IMR-90 (cell line): Measurements from ENCODE around the gene GATA2.

Experiments
- POLR2A ChIP-seq: IDR thresholded peaks from 2 replicates; pipeline ENCODE4 v1.6.1; 2012; ENCODE audit warnings: mild to moderate bottlenecking, low read depth, low read length
- RAD21 ChIP-seq: IDR thresholded peaks from 2 replicates; pipeline ENCODE4 v1.6.1; 2012; ENCODE audit warnings: low read length, improper control_type of control experiment
- SMC3 ChIP-seq: fragments of 150-350 bp; IDR thresholded peaks from 2 replicates; pipeline ENCODE4 v1.6.1; 2016; ENCODE audit warnings: low read depth, mild to moderate bottlenecking, antibody characterized with exemption, low read length, moderate library complexity
- TF ChIP-seq, protein P1 (sequence below): conservative IDR thresholded peaks from 2 replicates; pipeline ENCODE4 v1.5.1; 2012; ENCODE audit warnings: mild to moderate bottlenecking, low read depth, low read length, improper control_type of control experiment

- TF ChIP-seq, protein P1, sequence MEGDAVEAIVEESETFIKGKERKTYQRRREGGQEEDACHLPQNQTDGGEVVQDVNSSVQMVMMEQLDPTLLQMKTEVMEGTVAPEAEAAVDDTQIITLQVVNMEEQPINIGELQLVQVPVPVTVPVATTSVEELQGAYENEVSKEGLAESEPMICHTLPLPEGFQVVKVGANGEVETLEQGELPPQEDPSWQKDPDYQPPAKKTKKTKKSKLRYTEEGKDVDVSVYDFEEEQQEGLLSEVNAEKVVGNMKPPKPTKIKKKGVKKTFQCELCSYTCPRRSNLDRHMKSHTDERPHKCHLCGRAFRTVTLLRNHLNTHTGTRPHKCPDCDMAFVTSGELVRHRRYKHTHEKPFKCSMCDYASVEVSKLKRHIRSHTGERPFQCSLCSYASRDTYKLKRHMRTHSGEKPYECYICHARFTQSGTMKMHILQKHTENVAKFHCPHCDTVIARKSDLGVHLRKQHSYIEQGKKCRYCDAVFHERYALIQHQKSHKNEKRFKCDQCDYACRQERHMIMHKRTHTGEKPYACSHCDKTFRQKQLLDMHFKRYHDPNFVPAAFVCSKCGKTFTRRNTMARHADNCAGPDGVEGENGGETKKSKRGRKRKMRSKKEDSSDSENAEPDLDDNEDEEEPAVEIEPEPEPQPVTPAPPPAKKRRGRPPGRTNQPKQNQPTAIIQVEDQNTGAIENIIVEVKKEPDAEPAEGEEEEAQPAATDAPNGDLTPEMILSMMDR = no peak
- no peak for TF ChIP-seq POLR2A
- TF ChIP-seq SMC3 = no peak
- TF ChIP-seq RAD21 = no peak
Observed at GRCh38 chr3:128532012-128532983, 39.3 kb upstream of the GATA2 start.
